GM21526 (cell line): Measurements from ENCODE around the gene PLPP4.

Experiments
- ATAC-seq: cut with Tn5 transposase; IDR thresholded peaks from one replicate; pipeline ENCODE4 v1.9.1; 2021; ENCODE audit warnings: moderate library complexity; ENCODE audit not compliant: unreplicated experiment, low FRiP score

Gene PLPP4

DNA sequence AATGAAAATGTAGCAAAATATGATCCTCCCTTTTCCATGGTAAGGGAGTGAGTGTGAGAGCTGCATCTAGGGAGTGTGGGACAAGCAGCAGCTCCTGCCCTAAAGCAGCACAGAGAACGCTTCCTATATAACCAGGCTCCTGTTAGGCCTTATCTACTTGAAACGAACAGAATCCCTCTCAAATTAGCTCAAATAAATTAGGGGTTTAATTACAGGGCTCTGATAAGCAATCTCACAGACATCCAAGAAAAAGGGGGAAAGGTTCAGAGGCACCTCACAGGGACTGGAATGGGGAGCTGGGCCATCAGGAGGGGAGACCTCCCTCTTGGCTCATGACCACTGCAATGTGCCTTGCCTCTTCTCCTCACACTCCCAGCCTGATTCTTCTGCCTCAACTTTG lies 57.9 kb downstream of the PLPP4 start:
- ATAC-seq, result no peak

DNA sequence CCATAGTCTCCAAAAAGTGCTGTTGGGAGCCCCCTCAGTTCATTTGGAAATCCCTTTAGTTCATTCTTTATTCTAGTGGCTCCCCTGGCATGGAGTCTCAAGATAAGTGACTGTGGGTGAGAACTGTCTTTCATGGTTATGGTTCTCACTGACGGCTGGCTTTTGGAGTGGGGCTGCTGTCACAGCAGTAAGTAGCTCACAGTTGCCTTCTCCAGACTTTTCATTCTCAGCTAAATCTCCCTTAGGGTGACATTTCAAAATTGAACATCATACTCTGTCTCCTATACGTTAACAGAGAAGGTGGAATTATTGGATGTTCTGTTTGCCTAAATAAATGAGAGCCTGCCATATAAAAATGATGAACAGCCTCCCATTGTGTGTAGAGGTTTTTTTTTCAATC lies 58.7 kb downstream of the PLPP4 start:
- no peak for ATAC-seq

- no peak for ATAC-seq
Observed at GRCh38 chr10:120516426-120516825, 59.4 kb downstream of the PLPP4 start.

DNA sequence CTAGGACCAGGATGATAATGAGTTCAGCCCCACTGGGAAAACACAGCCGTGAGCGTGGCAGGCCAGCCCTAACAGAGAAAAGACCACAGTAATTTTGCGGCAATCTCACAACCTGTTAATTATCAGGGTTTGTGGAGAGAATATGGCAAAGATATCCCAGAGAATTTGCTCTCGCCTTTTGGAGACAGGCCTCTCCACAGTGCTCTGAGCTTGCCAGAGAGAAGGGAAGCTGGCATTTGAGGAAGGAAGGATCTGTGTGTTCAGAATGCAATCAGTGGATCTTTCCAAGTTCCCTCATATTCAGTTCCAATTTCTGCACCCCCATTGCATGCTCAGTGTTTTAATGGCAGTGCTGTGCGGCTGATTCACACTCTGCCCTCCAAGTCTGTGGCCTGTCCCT lies 60.2 kb downstream of the PLPP4 start:
- no peak for ATAC-seq

DNA sequence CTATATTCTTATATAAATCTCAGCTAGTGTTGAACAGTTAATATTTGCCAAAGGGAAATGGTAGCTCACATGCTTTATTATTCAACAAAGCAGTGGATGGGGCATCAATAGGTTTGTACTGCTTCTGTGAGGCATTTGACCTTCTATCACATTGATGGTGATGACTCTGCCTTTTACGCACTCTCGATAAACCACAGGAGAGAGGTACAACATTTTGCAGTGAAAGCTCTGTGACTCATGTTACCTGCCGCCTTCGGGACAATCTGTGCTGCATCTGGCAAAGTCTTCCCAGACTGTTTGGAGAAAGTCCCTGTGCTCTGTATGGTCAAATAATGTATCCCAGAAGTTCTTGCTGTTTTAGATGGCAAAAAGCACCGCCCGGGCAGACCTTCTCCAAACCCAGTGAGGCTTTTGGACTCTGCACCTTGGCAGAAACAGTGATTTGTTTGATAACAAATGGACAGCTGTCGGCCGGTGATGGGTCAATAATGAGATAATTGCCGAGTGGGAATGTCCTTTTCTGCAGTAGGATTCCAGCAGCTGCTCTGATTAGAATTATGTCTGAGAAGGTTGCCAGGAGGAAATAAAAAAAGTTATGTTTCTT lies 61.0 kb downstream of the PLPP4 start:
- no peak for ATAC-seq

DNA sequence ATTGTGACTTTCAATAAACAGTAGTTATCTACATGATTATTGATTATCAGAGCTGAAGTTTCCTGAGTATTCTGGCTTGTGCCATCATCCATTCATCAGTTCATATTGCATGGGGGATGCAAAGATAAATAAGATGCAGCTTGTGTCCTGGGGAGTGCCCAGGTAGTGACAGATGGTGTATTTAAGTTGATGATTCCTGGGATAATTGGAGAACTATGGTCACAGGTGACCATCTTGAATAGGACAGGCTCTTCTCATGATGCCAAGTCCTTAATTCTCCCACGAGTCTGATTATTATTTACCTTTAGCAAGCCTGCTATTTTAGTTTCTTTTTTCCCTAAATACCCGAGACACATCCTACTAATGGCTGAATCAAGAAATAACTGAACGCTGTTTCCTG lies 64.9 kb downstream of the PLPP4 start:
- ATAC-seq, result no peak

- ATAC-seq, result no peak
Observed at GRCh38 chr10:120527691-120528090, 70.7 kb downstream of the PLPP4 start.

GRCh38 chr10:120530699-120531098 lies 73.7 kb downstream of the PLPP4 start:
- ATAC-seq, result no peak

- ATAC-seq, result no peak
Observed at GRCh38 chr10:120538091-120538490, 81.1 kb downstream of the PLPP4 start.

- ATAC-seq, result no peak
Observed at GRCh38 chr10:120539076-120539475, 82.0 kb downstream of the PLPP4 start.

- ATAC-seq, result no peak
Observed at GRCh38 chr10:120540486-120540885, 83.5 kb downstream of the PLPP4 start.

DNA sequence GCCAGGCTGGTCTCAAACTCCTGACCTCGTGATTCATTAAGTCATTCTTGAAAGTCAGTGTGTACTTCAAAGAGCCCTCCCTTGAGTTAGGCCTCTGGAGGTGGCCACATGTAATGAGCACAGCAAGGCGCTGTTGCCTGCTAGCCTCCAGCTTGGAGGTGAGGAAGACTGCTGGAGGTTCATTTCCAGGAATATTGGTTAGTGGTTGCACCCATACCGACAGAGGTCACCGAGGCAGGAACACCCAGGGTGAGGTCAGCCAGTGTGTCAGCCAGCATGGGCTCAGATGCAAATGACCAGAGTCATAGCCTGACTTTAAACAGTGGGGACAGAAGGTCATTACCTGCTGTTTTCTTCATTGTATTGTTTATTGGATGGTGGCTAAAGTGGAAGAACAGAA lies 85.0 kb downstream of the PLPP4 start:
- no peak for ATAC-seq

DNA sequence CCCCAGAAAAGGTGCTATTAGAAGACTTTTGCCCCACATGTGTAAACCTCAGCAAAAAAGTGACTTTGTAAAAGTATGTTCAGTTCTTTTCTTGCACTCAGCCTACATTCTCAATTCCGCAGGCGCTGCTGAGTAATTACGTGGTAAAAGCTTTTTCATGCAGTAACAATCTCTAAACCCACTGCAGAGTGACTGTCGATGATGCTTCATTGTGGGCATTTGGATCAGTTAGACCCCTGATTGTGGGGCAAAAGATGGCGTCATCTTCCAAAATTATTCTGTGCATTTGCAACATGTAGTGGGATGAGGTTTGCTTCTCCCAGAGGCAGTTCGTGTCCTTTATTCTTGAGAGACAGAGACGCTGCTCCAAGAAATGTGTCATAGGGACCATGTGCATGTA lies 85.6 kb downstream of the PLPP4 start:
- ATAC-seq, result no peak

GRCh38 chr10:120543291-120543690 lies 86.3 kb downstream of the PLPP4 start:
- no peak for ATAC-seq

DNA sequence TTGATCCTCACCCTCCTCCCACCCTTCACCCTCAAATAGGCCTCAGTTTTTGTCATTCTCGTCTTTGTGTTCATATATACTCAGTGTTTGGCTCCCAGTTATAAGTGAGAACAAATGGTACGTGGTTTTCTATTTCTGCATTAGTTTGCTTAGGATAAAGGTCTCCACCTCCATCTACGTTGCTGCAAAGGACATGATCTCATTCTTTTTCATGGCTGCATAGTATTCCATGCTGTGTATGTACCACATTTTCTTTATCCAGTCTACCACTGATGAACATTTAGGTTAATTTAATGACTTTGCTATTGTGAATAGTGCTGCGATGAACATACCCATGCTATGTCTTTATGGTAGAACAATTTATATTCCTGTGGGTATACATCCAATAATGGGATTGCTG lies 91.2 kb downstream of the PLPP4 start:
- no peak for ATAC-seq

GRCh38 chr10:120552262-120552661 lies 95.2 kb downstream of the PLPP4 start:
- ATAC-seq, result no peak

DNA sequence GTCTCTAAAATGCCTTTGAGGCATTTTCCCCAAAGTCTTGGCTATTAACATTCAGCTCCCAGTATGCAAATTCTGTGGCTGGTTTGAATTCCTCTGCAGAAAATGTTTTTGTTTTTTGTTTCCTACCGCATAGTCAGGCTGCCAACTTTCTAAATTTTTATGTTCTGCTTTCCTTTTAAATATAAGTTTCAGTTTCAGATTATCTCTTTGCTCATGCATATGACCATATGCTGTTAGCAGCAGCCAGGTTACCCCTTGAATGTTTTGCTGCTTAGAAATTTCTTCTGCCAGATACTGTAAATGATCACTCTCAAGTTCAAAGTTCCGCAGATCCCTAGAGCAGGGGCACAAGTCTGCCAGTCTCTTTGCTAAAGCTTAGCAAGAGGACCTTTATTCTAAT lies 96.9 kb downstream of the PLPP4 start:
- no peak for ATAC-seq

GRCh38 chr10:120555436-120555835 lies 98.4 kb downstream of the PLPP4 start:
- no peak for ATAC-seq

GRCh38 chr10:120555842-120556532 lies 99.0 kb downstream of the PLPP4 start:
- ATAC-seq, result no peak

GRCh38 chr10:120557311-120557710 lies 100.3 kb downstream of the PLPP4 start:
- ATAC-seq, result no peak

DNA sequence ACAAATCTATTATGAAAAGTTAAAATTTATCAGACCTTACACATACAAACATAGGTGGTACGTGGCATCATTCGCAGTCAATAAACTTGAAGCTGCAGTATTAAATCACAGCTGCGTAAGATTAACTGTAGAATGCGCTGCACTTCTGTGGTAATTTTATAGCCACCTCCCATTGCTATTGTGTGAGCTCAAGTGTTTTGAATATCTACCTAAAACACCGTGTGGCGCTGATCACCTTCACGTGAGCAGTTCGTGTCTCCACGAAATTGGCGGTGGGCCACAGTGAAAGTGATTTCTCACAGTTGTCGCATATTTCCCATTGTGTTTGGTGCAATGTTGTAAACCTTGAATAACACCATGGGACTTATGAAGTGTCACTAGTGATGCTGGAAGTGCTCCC lies 102.8 kb downstream of the PLPP4 start:
- no peak for ATAC-seq

GRCh38 chr10:120562956-120563355 lies 105.9 kb downstream of the PLPP4 start:
- no peak for ATAC-seq

GRCh38 chr10:120570418-120570817 lies 113.4 kb downstream of the PLPP4 start:
- no peak for ATAC-seq
